ENCODE results near the gene ACBD3. TPM values are rescaled to one million over a fixed set of nuclear protein-coding genes. Genes with fewer than 3 reads are reported as not detected.

ACBD3 gene
- total and polyA plus RNA-seq, 2 of the 8 experiments (the other 6 are each of a cell fraction or from before 2014, with no cell fraction given), result 8.4 to 29.4 TPM

GRCh38 chr1:226157761-226158316 is 28.7 kb downstream of the ACBD3 start:
- H3K56ac ChIP-seq (replicated peaks; ENCODE audit: insufficient read length, low read depth, low read length), result no peak overlapping the region
- no peaks in the 10 kb centered on the region for H3K79me2 ChIP-seq (ENCODE audit: control insufficient read depth in 1 of 2, insufficient read depth in 2 of 2, low read length in 2 of 2)
- no peaks in the 10 kb centered on the region for H3K23me2 ChIP-seq (ENCODE audit: low read depth, low read length)
- CTCF ChIA-PET (ENCODE audit: partially characterized antibody), result interaction anchor here (1.1 kb wide), 1 partner anchor 25 kb away, joined by 6 read pairs; no protein-coding TSS in a partner anchor
- H3K4ac ChIP-seq (replicated peaks; ENCODE audit: insufficient read length, low read depth, low read length), result no peak overlapping the region
- no peak overlapping the region for H2BK5ac ChIP-seq (ENCODE audit: low read depth, low read length)
- H3K18ac ChIP-seq (ENCODE audit: extremely low read depth, low read length), result no peak overlapping the region
- no peak overlapping the region for H2BK120ac ChIP-seq (replicated peaks; ENCODE audit: low read depth, low read length)
- FAIRE-seq, result no peak
- no peak overlapping the region for H2BK12ac ChIP-seq (ENCODE audit: low read depth, low read length)
- no peak overlapping the region for H3K23ac ChIP-seq (ENCODE audit: insufficient read length)
- DNase-seq (ENCODE audit: low read depth in 1 of 2, low spot score in 2 of 2), result no peak
- H3K14ac ChIP-seq (ENCODE audit: insufficient read length), result no peak overlapping the region
- no peaks in the 10 kb centered on the region for H3K4me1 ChIP-seq (replicated peaks in 1 of 4; ENCODE audit: control insufficient read depth in 3 of 4, insufficient read depth in 4 of 4, low read length in 3 of 4)
- no peaks in the 10 kb centered on the region for H3K9me3 ChIP-seq (ENCODE audit: insufficient read depth in 2 of 2, low read depth in 1 of 2, low read length in 1 of 2)
- no peak overlapping the region for H2BK20ac ChIP-seq (ENCODE audit: low read length)
- no peak overlapping the region for H3K9ac ChIP-seq (replicated peaks in 1 of 4; ENCODE audit: extremely low read depth in 1 of 4, low read depth in 3 of 4, low read length in 3 of 4)
- no peak overlapping the region for H4K5ac ChIP-seq (ENCODE audit: insufficient read length, low read depth, low read length)
- no peak overlapping the region for H4K91ac ChIP-seq (replicated peaks; ENCODE audit: insufficient read length, low read length)
- H3K27ac ChIP-seq (ENCODE audit: low read depth, low read length), result no peak overlapping the region
- H3K27me3 ChIP-seq (replicated peaks in 1 of 4; ENCODE audit: control insufficient read depth in 3 of 4, extremely low read depth in 1 of 4, insufficient read depth in 3 of 4, low read length in 3 of 4), result no peaks in the 10 kb centered on the region
- TF ChIP-seq KDM5A (IDR thresholded peaks at IDR 0.05; ENCODE audit: low read length), result no peak
- TF ChIP-seq BRCA1 (IDR thresholded peaks at IDR 0.05; ENCODE audit: low read depth, low read length), result no peak
- no peak for TF ChIP-seq PHF8 (conservative IDR thresholded peaks at IDR 0.05; ENCODE audit: low read depth, low read length)
- no peak for TF ChIP-seq TAF7 (optimal IDR thresholded peaks at IDR 0.05; ENCODE audit: borderline replicate concordance, low read depth, low read length)
- no peak for TF ChIP-seq CEBPB (IDR thresholded peaks at IDR 0.05; ENCODE audit: low read depth, low read length)
- no peak for TF ChIP-seq ZNF274 (IDR thresholded peaks at IDR 0.05; ENCODE audit: borderline replicate concordance, extremely low read depth, low read length)
- no peak for TF ChIP-seq CBX5 (IDR thresholded peaks at IDR 0.05; ENCODE audit: low read depth, low read length)
- TF ChIP-seq FOSL1 (IDR thresholded peaks at IDR 0.05; ENCODE audit: insufficient read depth, low read depth, low read length), result no peak
- TF ChIP-seq RAD21 (IDR thresholded peaks at IDR 0.05 in 1 of 2, conservative IDR thresholded peaks at IDR 0.05 in 1 of 2; ENCODE audit: low read depth in 2 of 2, low read length in 2 of 2), result no peak
- no peak for TF ChIP-seq CREB1 (IDR thresholded peaks at IDR 0.05)
- no peak for TF ChIP-seq NRF1 (IDR thresholded peaks at IDR 0.05; ENCODE audit: low read depth, low read length)
- TF ChIP-seq HDAC2 (IDR thresholded peaks at IDR 0.05; ENCODE audit: borderline replicate concordance in 1 of 2, low read depth in 2 of 2, low read length in 2 of 2), result no peak
- TF ChIP-seq SIRT6 (IDR thresholded peaks at IDR 0.05; ENCODE audit: low read length), result no peak
- TF ChIP-seq JUND (IDR thresholded peaks at IDR 0.05; ENCODE audit: low read length), result no peak
- no peak overlapping the region for H2AK5ac ChIP-seq (ENCODE audit: low read depth, low read length)
- H3K4me2 ChIP-seq (ENCODE audit: insufficient read depth in 1 of 2, low read depth in 2 of 2, low read length in 2 of 2), result no peak overlapping the region
- H2AFZ ChIP-seq (ENCODE audit: low read length), result no peak overlapping the region
- H2BK15ac ChIP-seq (ENCODE audit: low read length), result no peak overlapping the region
- H3K4me3 ChIP-seq (ENCODE audit: extremely low read depth in 1 of 4, insufficient read depth in 2 of 4, low read depth in 3 of 4, low read length in 4 of 4), result no peak overlapping the region
- 91% methylated on average over 1 of the region's 1 CpG; no CpG with 5 or more reads in 1 of the 2 experiments for WGBS, 2 experiments (ENCODE audit: extremely low coverage in 1 of 2, insufficient coverage in 1 of 2, insufficient read length in 1 of 2, insufficient replicate concordance in 2 of 2, low coverage in 1 of 2, low lambda C conversion rate in 2 of 2, missing lambda C conversion rate in 1 of 2)
- POLR2A ChIA-PET (ENCODE audit: partially characterized antibody), result interaction anchor here (1.2 kb wide), 1 partner anchor 21 kb away, joined by 4 read pairs; no protein-coding TSS in a partner anchor
- H3K36me3 ChIP-seq (ENCODE audit: control insufficient read depth in 2 of 4, insufficient read depth in 4 of 4, low read length in 3 of 4), result peaks cover 6 to 64% (median 45%) of the 10 kb centered on the region in 4 experiments
- peaks cover 2 to 7% of the 10 kb centered on the region in 2 experiments for H4K20me1 ChIP-seq (replicated peaks in 1 of 2; ENCODE audit: control insufficient read depth in 1 of 2, insufficient read depth in 2 of 2, low read length in 2 of 2)
- H4K8ac ChIP-seq (ENCODE audit: extremely low read depth, insufficient read depth, low read length), result no peak overlapping the region
- no peaks in the 10 kb centered on the region for H3K79me1 ChIP-seq (ENCODE audit: low read depth, low read length)
